GM18873 (cell line): Measurements from ENCODE around the gene SLC2A4.

ENCODE experiments used
- ATAC-seq: cut with Tn5 transposase; IDR thresholded peaks from one replicate; pipeline ENCODE4 v1.9.1; 2021; ENCODE audit warnings: mild to moderate bottlenecking, moderate library complexity, moderate number of reproducible peaks; ENCODE audit not compliant: unreplicated experiment, low FRiP score

The SLC2A4 gene

DNA sequence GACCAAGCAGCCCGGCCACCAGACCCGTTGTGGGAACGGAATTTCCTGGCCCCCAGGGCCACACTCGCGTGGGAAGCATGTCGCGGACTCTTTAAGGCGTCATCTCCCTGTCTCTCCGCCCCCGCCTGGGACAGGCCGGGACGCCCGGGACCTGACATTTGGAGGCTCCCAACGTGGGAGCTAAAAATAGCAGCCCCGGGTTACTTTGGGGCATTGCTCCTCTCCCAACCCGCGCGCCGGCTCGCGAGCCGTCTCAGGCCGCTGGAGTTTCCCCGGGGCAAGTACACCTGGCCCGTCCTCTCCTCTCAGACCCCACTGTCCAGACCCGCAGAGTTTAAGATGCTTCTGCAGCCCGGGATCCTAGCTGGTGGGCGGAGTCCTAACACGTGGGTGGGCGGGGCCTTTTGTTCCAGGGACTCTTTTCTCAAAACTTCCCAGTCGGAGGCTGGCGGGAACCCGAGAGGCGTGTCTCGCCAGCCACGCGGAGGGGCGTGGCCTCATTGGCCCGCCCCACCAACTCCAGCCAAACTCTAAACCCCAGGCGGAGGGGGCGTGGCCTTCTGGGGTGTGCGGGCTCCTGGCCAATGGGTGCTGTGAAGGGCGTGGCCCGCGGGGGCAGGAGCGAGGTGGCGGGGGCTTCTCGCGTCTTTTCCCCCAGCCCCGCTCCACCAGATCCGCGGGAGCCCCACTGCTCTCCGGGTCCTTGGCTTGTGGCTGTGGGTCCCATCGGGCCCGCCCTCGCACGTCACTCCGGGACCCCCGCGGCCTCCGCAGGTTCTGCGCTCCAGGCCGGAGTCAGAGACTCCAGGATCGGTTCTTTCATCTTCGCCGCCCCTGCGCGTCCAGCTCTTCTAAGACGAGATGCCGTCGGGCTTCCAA is at the start of gene SLC2A4:
Gene SLC2A4, plus strand, starts transcription at position 645 of the 879 bp plus-strand sequence. Its CDS starts 217 bp downstream, at position 862.
- no peak for ATAC-seq

- no peak for ATAC-seq
These were observed 49.4 kb upstream of the SLC2A4 start for GRCh38 chr17:7232114-7232513.

DNA sequence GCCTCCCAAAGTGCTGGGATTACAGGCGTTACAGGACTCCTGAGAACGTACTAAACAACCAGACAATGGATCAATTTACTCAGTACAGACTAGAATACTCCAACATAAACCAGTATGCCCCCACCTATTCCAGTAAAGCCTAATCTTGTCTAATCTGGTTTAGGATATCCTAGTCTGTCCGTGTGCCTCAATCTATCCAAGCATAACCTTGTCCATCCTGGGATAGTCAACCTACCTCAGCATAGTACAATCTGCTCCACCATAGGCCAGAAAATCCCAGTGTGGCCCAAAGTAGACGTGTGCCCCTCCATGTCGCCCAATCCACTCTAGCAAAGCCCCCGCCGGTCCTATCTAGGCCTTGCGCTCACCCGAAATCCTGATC is 47.8 kb upstream of the SLC2A4 start:
- ATAC-seq, result no peak

DNA sequence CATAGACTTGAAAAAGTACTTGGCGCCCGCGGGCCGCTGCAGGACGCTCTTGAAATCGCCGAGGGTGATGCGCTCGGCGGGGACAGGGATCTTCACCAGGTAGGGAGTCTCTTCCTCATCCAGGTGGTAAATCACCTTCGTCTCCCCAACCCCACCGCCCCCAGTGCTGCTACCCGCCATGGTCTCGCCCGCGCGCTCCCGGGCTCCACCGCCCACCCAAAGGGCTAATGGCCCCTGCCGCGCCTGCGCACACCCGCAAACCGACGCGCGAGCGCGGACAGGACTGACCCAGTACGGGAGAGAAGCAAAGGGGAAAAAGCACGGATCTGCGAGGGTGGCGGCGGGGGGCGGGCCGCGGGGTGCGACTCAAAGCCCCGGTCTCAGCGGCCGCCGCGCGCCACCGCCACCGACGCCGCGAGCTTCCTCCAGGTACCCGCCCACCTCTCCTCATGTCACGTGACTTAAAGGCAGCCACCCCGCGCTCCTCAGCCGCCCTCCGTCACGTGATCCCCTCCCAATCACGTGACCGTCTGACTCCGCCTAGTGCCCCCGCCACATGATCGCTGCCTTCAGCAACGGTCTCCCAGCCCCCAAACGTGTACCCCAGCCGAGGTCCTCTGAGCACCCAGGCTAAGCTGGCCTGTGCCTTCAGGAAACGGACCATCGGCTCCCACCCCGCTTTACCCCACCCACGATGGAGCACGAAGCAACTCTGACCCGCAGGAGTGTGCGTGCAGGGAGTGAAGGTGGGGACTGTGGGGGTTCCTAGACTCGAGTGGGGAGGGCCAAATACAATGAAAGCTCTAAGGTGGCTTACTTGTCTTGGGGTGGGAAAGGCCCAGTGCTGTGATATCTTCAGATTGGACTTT is 47.2 kb upstream of the SLC2A4 start, which contains the start of gene DVL2:
Gene DVL2, minus strand, starts transcription at position 435 of the 869 bp plus-strand sequence. Its CDS starts 255 bp downstream, at position 180.
- peak; percentile 45 for ATAC-seq

DNA sequence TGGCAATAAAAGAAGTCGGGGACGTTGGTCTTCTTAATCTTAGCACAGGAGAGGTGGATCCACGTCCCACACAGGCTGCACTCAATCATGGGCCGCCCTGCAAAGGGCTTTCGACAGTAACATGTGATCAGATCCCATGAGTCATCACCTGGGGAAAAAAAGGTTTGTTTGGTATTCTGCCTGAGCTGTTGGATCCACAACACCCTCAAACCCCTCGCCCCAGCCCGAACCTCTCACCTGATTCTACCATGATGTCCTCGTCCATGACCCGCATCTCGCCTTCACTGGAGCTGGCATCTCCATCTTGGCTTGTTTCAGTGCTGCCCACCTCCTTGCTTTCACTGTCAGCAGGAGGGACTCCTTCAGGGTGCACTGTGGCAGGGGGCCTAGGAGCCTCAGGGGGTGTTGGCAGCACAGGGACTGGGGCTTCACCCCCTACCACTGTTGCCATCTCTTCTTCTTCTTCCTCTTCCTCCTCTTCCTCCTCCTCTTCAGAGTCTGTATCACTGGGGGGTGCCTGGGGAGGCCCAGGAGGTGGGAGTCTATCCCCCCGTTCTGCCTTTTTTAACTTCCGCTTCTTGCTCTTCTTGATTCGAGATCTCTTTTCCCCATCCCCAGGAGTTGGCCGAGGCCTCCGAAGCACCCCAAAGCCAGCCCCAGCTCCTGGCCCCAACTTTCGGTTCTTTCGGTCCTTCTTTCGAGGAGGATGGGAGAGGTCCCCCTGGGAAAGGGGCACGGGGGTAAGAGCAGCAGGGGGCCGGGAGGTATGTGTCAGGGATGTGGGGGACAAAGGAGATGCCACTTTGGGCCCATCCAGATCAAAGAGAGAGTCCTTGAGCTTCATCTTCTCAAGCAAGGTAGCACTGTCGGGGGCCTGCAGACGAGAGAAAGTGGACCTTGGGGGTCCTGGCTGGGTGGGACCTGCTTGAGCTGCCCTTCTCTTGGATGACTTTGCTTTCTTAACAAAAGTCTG is 45.5 kb upstream of the SLC2A4 start:
- no peak for ATAC-seq

DNA sequence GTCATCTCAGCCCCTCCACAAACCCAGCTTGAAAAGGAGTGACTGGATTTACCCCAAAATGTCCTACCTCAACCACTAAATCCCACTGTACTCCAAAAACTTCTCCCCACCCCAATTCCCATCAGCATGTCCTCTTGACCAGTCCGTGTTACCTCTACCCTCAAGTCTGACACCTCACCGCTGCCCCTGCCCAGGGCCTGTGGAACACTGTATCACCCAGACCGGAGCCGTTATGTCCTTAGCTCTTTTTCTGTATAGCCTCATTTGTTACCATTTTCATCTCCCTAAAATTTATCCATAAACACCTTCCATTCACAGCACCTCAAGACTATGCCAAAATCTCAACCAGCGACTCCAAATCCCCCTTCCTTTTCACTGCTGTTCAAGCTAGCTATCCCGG is 44.7 kb upstream of the SLC2A4 start:
- ATAC-seq, result no peak

- no peak for ATAC-seq
These were observed 44.2 kb upstream of the SLC2A4 start for GRCh38 chr17:7237266-7237760.

DNA sequence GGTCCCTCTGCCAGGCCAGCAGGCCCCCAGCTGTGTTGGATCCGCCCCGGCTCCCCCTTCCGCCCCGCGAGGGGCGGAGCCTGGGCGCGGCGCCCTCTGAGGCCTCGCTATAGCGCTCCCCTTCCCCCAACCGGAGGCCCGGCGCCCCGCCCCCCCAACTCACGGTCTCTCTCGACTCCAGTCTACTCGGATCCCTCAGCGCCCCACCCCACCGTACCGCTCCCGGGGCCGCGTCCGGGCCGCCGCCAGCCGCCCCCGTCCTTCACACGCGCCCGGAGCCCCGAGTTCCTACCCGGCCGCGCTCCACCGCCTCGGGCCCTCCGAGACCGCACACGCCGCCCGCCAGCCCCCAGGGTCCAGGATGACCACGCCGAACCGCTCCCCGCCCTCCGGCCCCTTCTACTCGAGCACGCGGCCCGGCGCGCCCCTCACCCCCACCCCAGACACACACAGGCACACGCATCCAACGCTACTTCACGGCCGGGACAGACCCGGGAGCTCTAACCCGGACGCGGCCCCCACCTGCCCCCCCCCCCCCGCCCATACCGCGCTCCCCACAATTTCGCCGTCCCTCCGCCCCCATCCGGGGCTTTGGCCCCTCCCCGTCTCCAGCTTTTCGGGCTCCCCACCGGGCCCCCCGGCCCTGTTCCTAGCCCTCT is 43.6 kb upstream of the SLC2A4 start:
- no peak for ATAC-seq

DNA sequence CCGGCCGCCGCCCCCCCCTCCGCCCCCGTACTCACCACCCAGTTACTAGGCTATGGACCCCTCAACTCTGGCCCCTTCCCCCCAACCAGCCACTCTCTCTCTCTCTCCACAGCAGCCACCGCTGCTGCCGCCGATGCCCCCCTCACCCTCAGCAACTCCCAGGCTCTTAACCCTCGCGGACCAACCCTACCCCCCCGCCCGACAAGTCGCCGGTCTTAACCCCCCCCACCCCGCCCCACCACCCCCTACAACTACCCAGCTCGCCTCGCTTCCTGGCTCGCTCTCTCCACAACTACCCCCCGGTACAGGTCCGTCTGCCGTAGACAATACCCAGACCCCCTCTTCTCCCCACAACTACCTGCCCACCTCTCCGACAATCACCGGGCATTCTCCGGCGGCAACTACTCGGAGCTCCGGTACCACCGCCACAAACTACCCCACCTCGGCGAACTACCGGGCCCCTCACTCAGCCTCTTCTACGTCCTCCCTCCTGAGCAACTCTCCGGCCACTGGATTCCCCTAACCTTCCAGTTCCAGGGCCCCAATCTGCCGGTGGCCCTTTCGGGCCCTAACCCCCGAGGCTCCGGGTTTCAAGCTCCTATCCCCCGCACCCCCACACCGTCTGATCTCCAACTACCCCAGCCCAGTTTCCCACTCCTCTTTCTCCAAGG is 43.0 kb upstream of the SLC2A4 start:
- no peak for ATAC-seq

DNA sequence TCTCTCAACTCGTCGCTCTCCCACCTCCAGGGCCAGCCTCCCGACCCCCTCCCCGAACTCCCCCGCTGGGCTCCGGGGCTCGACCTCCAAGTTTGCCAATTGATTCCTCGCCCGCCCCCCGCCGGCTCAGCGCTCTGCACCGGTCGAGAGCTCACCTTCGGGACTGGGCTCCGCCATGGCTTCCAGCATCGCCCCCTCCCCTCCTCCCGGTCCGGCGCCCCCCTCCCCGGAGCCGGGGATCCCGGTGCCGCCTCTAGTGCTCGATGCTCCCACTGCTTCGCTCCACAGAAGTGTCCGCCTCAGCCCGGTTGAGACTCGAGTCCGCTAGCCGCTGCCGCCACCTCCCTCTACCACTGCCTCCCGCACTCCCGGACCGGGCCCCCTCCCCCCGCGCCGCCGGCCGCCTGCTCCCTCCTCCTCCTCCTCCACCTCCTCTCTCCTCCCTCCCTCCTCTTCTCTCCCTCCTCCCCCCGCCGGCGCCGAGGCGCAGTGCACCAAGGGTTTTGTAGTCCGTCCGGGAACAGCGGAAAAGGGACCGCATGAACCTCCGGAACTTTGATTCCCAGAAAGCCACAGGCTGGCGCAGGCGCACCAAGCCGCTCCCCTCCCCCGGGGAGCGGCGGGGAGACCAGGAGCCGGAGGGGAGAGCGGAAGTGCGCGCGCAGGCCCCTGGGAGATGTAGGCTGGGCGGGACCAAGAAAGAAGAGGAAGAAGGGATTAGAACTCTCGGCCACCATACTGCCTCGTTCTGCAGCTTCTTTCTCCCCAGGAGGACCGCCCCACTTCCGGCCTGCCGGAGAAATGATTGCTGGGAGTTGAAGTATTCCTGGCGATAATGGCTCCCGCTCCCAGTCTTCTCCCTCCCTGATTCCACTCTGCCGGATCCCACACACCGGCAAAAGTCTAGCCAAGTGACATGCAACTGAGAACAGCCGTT is 42.2 kb upstream of the SLC2A4 start, which contains the start of gene PHF23:
Gene PHF23, minus strand, starts transcription at position 367 of the 937 bp plus-strand sequence. Its CDS starts 178 bp downstream, at position 189.
- ATAC-seq, result peak; percentile 38

DNA sequence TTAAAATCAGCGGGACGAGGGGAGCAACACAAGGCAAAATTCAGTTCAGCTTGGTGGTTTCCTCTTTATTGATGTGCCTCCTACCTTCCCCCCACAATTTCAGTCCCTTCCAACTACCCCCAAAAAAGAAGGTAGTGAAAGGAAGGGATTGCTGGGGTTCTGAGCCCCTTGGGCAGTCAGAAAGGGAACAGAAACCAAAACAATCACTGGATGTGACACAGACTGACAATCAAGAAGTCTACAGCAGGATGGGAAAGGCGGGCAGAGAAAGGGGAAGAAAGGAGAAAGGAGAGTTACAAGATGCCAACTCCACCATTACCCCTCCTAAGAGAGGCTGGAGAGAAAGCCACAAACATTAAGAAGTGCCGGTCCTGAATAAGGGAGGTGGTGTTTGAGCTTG is 41.1 kb upstream of the SLC2A4 start:
- ATAC-seq, result no peak

GRCh38 chr17:7241090-7241733 is 40.3 kb upstream of the SLC2A4 start:
- no peak for ATAC-seq

GRCh38 chr17:7241783-7242716 is 39.5 kb upstream of the SLC2A4 start, which contains the start of gene GABARAP:
Gene GABARAP (minus strand): TSS chr17:7242449. CDS start chr17:7242330, 119 bp downstream.
- peak; percentile 31 for ATAC-seq

DNA sequence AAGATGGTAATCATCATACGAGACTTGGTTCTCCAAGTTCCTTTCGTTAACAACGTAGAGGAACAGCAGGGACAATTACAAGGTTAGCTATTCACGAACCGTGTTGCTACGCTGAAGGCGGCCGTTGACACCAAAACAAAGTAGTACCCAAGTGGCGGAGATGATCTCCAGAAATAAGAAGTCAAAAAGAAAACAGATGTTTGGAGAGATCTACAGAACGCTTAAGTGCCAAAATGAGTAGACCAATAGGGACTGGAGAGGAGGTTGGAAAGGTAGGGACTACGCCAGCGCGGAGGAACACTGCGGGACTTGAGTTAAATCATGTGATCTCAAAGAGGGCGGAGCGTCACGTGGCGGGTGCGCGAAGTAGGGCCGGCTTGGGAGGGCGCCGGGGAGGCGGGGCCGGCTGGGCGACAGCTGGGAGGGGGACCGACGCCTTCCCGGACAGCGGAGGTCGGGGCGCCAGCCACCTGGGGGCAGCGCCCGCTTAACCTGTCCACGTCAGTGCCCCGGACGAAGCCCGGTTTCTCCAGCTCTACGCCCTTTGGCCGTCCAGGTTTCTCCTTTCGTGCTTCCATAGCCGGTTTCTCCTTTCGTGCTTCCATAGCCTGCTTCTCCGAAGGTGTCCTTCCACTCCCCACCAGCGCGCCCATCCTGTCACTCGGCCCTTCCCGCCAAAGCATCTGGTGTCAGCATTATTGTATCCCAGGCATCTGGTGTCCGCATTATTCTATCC is 38.6 kb upstream of the SLC2A4 start:
- peak; percentile 40 for ATAC-seq

DNA sequence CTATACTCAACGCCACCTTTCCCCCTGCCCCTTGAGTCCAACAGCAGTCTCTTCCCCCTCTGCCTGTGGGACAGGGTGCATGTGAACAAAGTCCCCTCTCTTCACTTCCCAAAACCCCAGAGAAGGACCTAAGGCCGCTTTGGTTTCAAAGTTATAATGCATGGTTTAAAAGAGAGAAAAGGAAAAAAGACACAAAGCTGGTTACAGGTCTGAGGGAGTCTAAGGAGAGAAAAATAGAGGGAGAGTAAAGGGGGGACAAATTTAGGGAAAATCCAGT is 38.1 kb upstream of the SLC2A4 start:
- no peak for ATAC-seq
